Measurements from ENCODE around the gene SSTR5.

Gene SSTR5

GRCh38 chr16:1107731-1108130 lies 35.2 kb downstream of the SSTR5 start:
- no peak for DNase-seq

- DNase-seq: no peak
Observed at GRCh38 chr16:1108299-1109252, 36.0 kb downstream of the SSTR5 start.

- no peak for DNase-seq
Observed at GRCh38 chr16:1109648-1110047, 37.1 kb downstream of the SSTR5 start.

- DNase-seq: no peak
Observed at GRCh38 chr16:1112506-1113184, 40.1 kb downstream of the SSTR5 start.

- DNase-seq: no peak
Observed at GRCh38 chr16:1113489-1113888, 40.9 kb downstream of the SSTR5 start.

GRCh38 chr16:1113889-1114526 lies 41.5 kb downstream of the SSTR5 start:
- no peak for DNase-seq

GRCh38 chr16:1116693-1117077 lies 44.1 kb downstream of the SSTR5 start:
- no peak for DNase-seq

- DNase-seq: no peak
Observed at GRCh38 chr16:1117176-1117900, 44.8 kb downstream of the SSTR5 start.

- no peak for DNase-seq
Observed at GRCh38 chr16:1117926-1118325, 45.4 kb downstream of the SSTR5 start.

- no peak for DNase-seq
Observed at GRCh38 chr16:1119129-1119528, 46.6 kb downstream of the SSTR5 start.

GRCh38 chr16:1119766-1120576 lies 47.4 kb downstream of the SSTR5 start:
- no peak for DNase-seq

- no peak for DNase-seq
Observed at GRCh38 chr16:1120577-1120941, 48.0 kb downstream of the SSTR5 start.

GRCh38 chr16:1121009-1121408 lies 48.5 kb downstream of the SSTR5 start:
- DNase-seq: no peak

GRCh38 chr16:1121601-1122397 lies 49.3 kb downstream of the SSTR5 start:
- DNase-seq: no peak

- DNase-seq: no peak
Observed at GRCh38 chr16:1122398-1122765, 49.8 kb downstream of the SSTR5 start.

GRCh38 chr16:1123525-1124230 lies 51.1 kb downstream of the SSTR5 start:
- no peak for DNase-seq

- no peak for DNase-seq
Observed at GRCh38 chr16:1124291-1124690, 51.7 kb downstream of the SSTR5 start.

- DNase-seq: no peak
Observed at GRCh38 chr16:1124795-1125194, 52.2 kb downstream of the SSTR5 start.

GRCh38 chr16:1125471-1125870 lies 52.9 kb downstream of the SSTR5 start:
- no peak for DNase-seq

- DNase-seq: no peak
Observed at GRCh38 chr16:1126044-1126443, 53.5 kb downstream of the SSTR5 start.

- DNase-seq: no peak
Observed at GRCh38 chr16:1126586-1126985, 54.0 kb downstream of the SSTR5 start.

Measured in activated effector memory CD4-positive, alpha-beta T cell treated with Interleukin-2 at 50 U/mL for 16 hours (primary cell).